Stimulated activated naive CD8-positive, alpha-beta T cell treated with anti-CD3 and anti-CD28 coated beads, Interleukin-15, amount 100 ng/mL, for 72 hours (primary cell): ENCODE results near the gene NOC4L.
"Not testable (repeated sequence)": the region's sequence is repeated elsewhere in the genome, so short reads cannot be mapped to it uniquely, and the experiment has no call there.

Experiments used
- ATAC-seq: fragments of 150-1000 bp; cut with Tn5 transposase; 2 replicates; pipeline ENCODE4 v1.10.0; 2021; ENCODE audit warnings: mild to moderate bottlenecking, moderate library complexity
- DNase-seq, 2 donors: peaks; one replicate each; pipeline ENCODE4 v3.0.0; 2021 to 2022
- H3K27ac Mint-ChIP-seq, 2 donors: one replicate each; pipeline ENCODE4 v1.8.0; 2022; ENCODE audit warnings: mild to moderate bottlenecking in 2 of 2, mixed read lengths in 2 of 2, moderate library complexity in 2 of 2
- H3K27me3 Mint-ChIP-seq: one replicate; pipeline ENCODE4 v1.8.0; 2022; ENCODE audit warnings: mixed read lengths
- H3K4me1 Mint-ChIP-seq: one replicate; pipeline ENCODE4 v1.8.0; 2022; ENCODE audit warnings: mild to moderate bottlenecking, mixed read lengths
- H3K4me3 Mint-ChIP-seq, 2 donors: one replicate each; pipeline ENCODE4 v1.8.0; 2022; ENCODE audit warnings: mild to moderate bottlenecking in 2 of 2, mixed read lengths in 2 of 2, moderate library complexity in 1 of 2
- H3K9me3 Mint-ChIP-seq, 2 donors: one replicate each; pipeline ENCODE4 v1.8.0; 2022; ENCODE audit warnings: mixed read lengths in 2 of 2

NOC4L gene

GRCh38 chr12:132134653-132135183, 9.5 kb upstream of the NOC4L start:
- not testable (repeated sequence) for H3K9me3 Mint-ChIP-seq, H3K4me1 Mint-ChIP-seq, H3K4me3 Mint-ChIP-seq, H3K27ac Mint-ChIP-seq, DNase-seq, H3K27me3 Mint-ChIP-seq, ATAC-seq

GRCh38 chr12:132136226-132136625, 8.0 kb upstream of the NOC4L start:
- H3K4me3 Mint-ChIP-seq, H3K27me3 Mint-ChIP-seq, H3K9me3 Mint-ChIP-seq, DNase-seq, ATAC-seq, H3K27ac Mint-ChIP-seq, H3K4me1 Mint-ChIP-seq: not testable (repeated sequence)

- DNase-seq (no peak), ATAC-seq (no peak)
- no peak overlapping the region for H3K4me3 Mint-ChIP-seq
- H3K27ac Mint-ChIP-seq, result peak overlapping the region in 1 of 2 donors; percentile 50
- H3K27me3 Mint-ChIP-seq, result no peaks in the 10 kb centered on the region
- H3K4me1 Mint-ChIP-seq, result peaks cover 7% of the 10 kb centered on the region
- H3K9me3 Mint-ChIP-seq, result no peaks in the 10 kb centered on the region
Observed at GRCh38 chr12:132137483-132138125, 6.7 kb upstream of the NOC4L start.

- no peaks in the 10 kb centered on the region for H3K27me3 Mint-ChIP-seq
- DNase-seq (no peak), ATAC-seq (no peak)
- no peak overlapping the region for H3K4me3 Mint-ChIP-seq
- peaks cover 16% of the 10 kb centered on the region for H3K4me1 Mint-ChIP-seq
- H3K9me3 Mint-ChIP-seq, result no peaks in the 10 kb centered on the region
- peak overlapping the region in 1 of 2 donors; percentile 92 for H3K27ac Mint-ChIP-seq
Observed at GRCh38 chr12:132138941-132139871, 5.1 kb upstream of the NOC4L start.

GRCh38 chr12:132139912-132140311, 4.3 kb upstream of the NOC4L start:
- Mint-ChIP-seq H3K27ac (peak overlapping the region in 1 of 2 donors; percentile 92), H3K27me3 (no peaks in the 10 kb centered on the region), H3K4me1 (peaks cover 19% of the 10 kb centered on the region), H3K9me3 (no peaks in the 10 kb centered on the region), H3K4me3 (no peak overlapping the region)
- no peak for ATAC-seq
- no peak for DNase-seq

- DNase-seq (no peak), ATAC-seq (no peak)
- Mint-ChIP-seq H3K9me3 (no peaks in the 10 kb centered on the region), H3K4me1 (peaks cover 25% of the 10 kb centered on the region), H3K27me3 (no peaks in the 10 kb centered on the region), H3K27ac (no peak overlapping the region), H3K4me3 (no peak overlapping the region)
Observed at GRCh38 chr12:132140501-132140900, 3.8 kb upstream of the NOC4L start.

GRCh38 chr12:132140918-132141841, 3.1 kb upstream of the NOC4L start:
- Mint-ChIP-seq H3K27ac (no peak overlapping the region), H3K9me3 (no peaks in the 10 kb centered on the region), H3K4me1 (peaks cover 32% of the 10 kb centered on the region), H3K4me3 (no peak overlapping the region), H3K27me3 (no peaks in the 10 kb centered on the region)
- ATAC-seq, result no peak
- DNase-seq, result no peak

GRCh38 chr12:132141976-132142678, 2.1 kb upstream of the NOC4L start:
- H3K4me1 Mint-ChIP-seq, result peaks cover 41% of the 10 kb centered on the region
- ATAC-seq (no peak), DNase-seq (no peak)
- peak overlapping the region; percentile 85 to 86 for H3K4me3 Mint-ChIP-seq
- H3K27ac Mint-ChIP-seq, result peak overlapping the region in 1 of 2 donors; percentile 67
- H3K9me3 Mint-ChIP-seq, result no peaks in the 10 kb centered on the region
- no peaks in the 10 kb centered on the region for H3K27me3 Mint-ChIP-seq

- Mint-ChIP-seq H3K4me3 (peak overlapping the region; percentile 85 to 86), H3K9me3 (no peaks in the 10 kb centered on the region), H3K27ac (peak overlapping the region; percentile 60 to 89), H3K4me1 (peaks cover 41% of the 10 kb centered on the region), H3K27me3 (no peaks in the 10 kb centered on the region)
- ATAC-seq (no peak), DNase-seq (no peak)
Observed at GRCh38 chr12:132142679-132143335, 1.4 kb upstream of the NOC4L start.

- peak overlapping the region; percentile 60 to 89 for H3K27ac Mint-ChIP-seq
- no peaks in the 10 kb centered on the region for H3K9me3 Mint-ChIP-seq
- peak overlapping the region; percentile 85 to 86 for H3K4me3 Mint-ChIP-seq
- DNase-seq, result no peak
- ATAC-seq, result peak; percentile 54
- no peaks in the 10 kb centered on the region for H3K27me3 Mint-ChIP-seq
- peaks cover 41% of the 10 kb centered on the region for H3K4me1 Mint-ChIP-seq
Observed at GRCh38 chr12:132143336-132144071, 753 bp upstream of the NOC4L start.

GRCh38 chr12:132144810-132145168, 532 bp downstream of the NOC4L start:
- Mint-ChIP-seq H3K27ac (peak overlapping the region; percentile 91 to 98), H3K27me3 (no peaks in the 10 kb centered on the region), H3K4me1 (peaks cover 41% of the 10 kb centered on the region), H3K4me3 (peak overlapping the region; percentile 91 to 94), H3K9me3 (no peaks in the 10 kb centered on the region)
- ATAC-seq (peak; percentile 2), DNase-seq (no peak)

GRCh38 chr12:132145334-132145733, 1.1 kb downstream of the NOC4L start:
- DNase-seq, result no peak
- no peaks in the 10 kb centered on the region for H3K9me3 Mint-ChIP-seq
- H3K4me3 Mint-ChIP-seq, result peak overlapping the region; percentile 91 to 94
- H3K4me1 Mint-ChIP-seq, result peaks cover 41% of the 10 kb centered on the region
- H3K27me3 Mint-ChIP-seq, result no peaks in the 10 kb centered on the region
- peak overlapping the region; percentile 91 to 98 for H3K27ac Mint-ChIP-seq
- no peak for ATAC-seq

GRCh38 chr12:132146098-132146497, 1.8 kb downstream of the NOC4L start:
- no peak for ATAC-seq
- Mint-ChIP-seq H3K4me3 (peak overlapping the region; percentile 50 to 91), H3K27ac (peak overlapping the region; percentile 29 to 78), H3K27me3 (no peaks in the 10 kb centered on the region), H3K9me3 (no peaks in the 10 kb centered on the region), H3K4me1 (peaks cover 41% of the 10 kb centered on the region)
- DNase-seq, result no peak
